GM23248 (cell line): Measurements from ENCODE around the gene DKKL1.

Source experiments
- EZH2 ChIP-seq: fragments of 200-600 bp; sonication (generic); IDR thresholded peaks from 2 replicates; pipeline ENCODE4 v1.6.1; 2018; ENCODE audit warnings: antibody characterized with exemption, mild to moderate bottlenecking; ENCODE audit not compliant: insufficient read depth, poor library complexity, severe bottlenecking
- EZH2phosphoT487 ChIP-seq: fragments of 200-600 bp; sonication (generic); IDR thresholded peaks from 2 replicates; pipeline ENCODE4 v1.6.1; 2018; ENCODE audit warnings: antibody characterized with exemption, moderate library complexity, mild to moderate bottlenecking, low read depth; ENCODE audit not compliant: insufficient read depth

DNA sequence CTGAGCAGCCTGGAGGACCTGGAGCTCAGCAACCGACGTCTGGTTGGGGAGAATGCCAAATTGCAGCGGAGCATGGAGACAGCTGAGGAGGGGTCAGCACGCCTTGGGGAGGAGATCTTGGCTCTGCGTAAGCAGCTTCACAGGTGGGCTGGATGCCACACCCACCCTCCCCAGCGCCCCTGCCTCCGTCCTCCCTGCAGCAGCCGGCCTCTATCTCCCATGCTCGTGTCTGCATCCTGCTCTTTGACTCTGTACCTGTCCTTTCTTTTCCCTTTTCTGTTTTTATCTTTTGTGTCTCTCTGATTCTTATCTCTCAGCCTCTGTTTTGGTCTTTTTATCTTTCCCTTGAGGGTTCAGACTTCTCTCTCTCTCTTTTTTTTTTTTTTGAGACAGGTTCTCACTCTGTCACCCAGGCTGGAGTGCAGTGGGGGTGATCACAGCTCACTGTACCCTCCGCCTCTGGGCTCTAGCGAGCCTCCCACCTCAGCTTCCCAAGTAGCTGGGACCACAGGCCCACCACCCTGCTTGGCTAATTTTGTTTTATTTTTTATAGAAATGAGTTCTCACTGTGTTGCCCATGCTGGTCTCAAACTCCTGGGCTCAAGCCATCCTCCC lies 34.4 kb downstream of the DKKL1 start:
- TF ChIP-seq EZH2 (no peak), EZH2phosphoT487 (no peak)
